Pancreas (tissue), 10 donors: Measurements from ENCODE around the gene ZHX3. TPM values are rescaled to one million over a fixed set of nuclear protein-coding genes. Genes with fewer than 3 reads are reported as not detected.
"Not testable (repeated sequence)": the region's sequence is repeated elsewhere in the genome, so short reads cannot be mapped to it uniquely, and the experiment has no call there.

ENCODE experiments used
- ATAC-seq, 4 donors: fragments of 200-7000 bp; cut with Tn5 transposase; one replicate each; pipeline versions ENCODE4 v1.8.0 to v1.9.1; 2020; ENCODE audit warnings: mild to moderate bottlenecking in 4 of 4, moderate library complexity in 4 of 4
- DNase-seq, 6 donors: peaks; one replicate each; pipeline ENCODE4 v3.0.0-alpha.2; 2020
- FAIRE-seq: peaks from 2 replicates; lab custom pipeline; 2012; peaks lifted over from hg19 to GRCh38; lab: Jason Lieb, UNC
- H3K27ac ChIP-seq, 4 donors: fragments of 200-600 bp; sonication (generic); 1 replicate in 3 of 4; 2 replicates in 1 of 4; pipeline versions ENCODE4 v1.5.0 to v1.8.0; 2020
- H3K27me3 ChIP-seq, 4 donors: fragments of 200-600 bp; one replicate each; pipeline ENCODE4 v1.8.0; 2021
- H3K36me3 ChIP-seq, 3 donors: fragments of 200-600 bp; sonication (generic) in 1 of 3; one replicate each; pipeline versions ENCODE4 v1.5.0 to v1.8.0; 2020 to 2021
- H3K4me1 ChIP-seq, 3 donors: fragments of 200-600 bp; one replicate each; pipeline ENCODE4 v1.8.0; 2021
- H3K4me3 ChIP-seq, 4 donors: fragments of 200-600 bp; sonication (generic) in 2 of 4; one replicate each; pipeline versions ENCODE4 v1.5.0 to v1.8.0; 2020 to 2021
- H3K9me3 ChIP-seq, 4 donors: fragments of 200-600 bp; one replicate each; pipeline ENCODE4 v1.8.0; 2021
- CTCF ChIP-seq, 4 donors: fragments of 200-600 bp; sonication (generic) in 3 of 4; IDR thresholded peaks; one replicate each; pipeline versions ENCODE4 v1.5.0 to v1.8.0; 2021; ENCODE audit warnings: antibody characterized with exemption in 4 of 4
- WGBS, 2 donors: extraction: QIAGEN DNeasy Blood & Tissue Kit; methylation state at CpG; one replicate each; pipeline ENCODE4 v1.1.7; 2013; 5-methylcytosine and 5-hydroxymethylcytosine counted together
- intact Hi-C, 3 donors: fragments of 100-400 bp; cut with DNase I; formaldehyde crosslinking; loops; one replicate each; pipeline versions ENCODE4 v1.11.1 to v1.14.2; 2022
- polyA plus RNA-seq, 2 donors: library from polyadenylated mRNA; stranded (reverse); fragments of 200-250 nt; gene quantifications; one replicate each; pipeline ENCODE4 v1.2.3, GENCODE V29; 2013
- total RNA-seq, 6 donors: library from RNA; stranded (reverse); fragmentation: NEBNext Ultra II Directional in 4 of 6; extraction: Animal tissue kit (Norgen Biotek cat#: 25700) in 4 of 6; gene quantifications; one replicate each; pipeline versions ENCODE4 v1.2.1 to v1.2.4, GENCODE V29; 2021 to 2023
- donor health status: healthy with polysubstance abuse.
- donor health status: DM: no; HTN: no; CAD: no; lungs with moderate emphysema.
- donor health status: DM: no; HTN: no; CAD: no.
- donor health status: control.
- donor health status: control.
- donor health status: Bipolar disorder and iron deficiency.
- donor health status: DM: yes; HTN: yes; CAD: no.
- donor health status: DM: no; HTN: no; CAD: no.
- donor health status: DM: no; HTN: no; CAD: no.
- donor health status: DM: yes; HTN: yes; CAD: no.

The ZHX3 gene
- total and polyA plus RNA-seq, 8 donors, result 7.9 to 17.3 (median 13.0) TPM

- H3K27ac ChIP-seq, result no peak overlapping the region
- peaks cover 0 to 5% (median 0%) of the 10 kb centered on the region in 3 donors for H3K4me1 ChIP-seq
- intact Hi-C loops, result no loop called here
- no peaks in the 10 kb centered on the region for H3K36me3 ChIP-seq
- no peak overlapping the region for H3K4me3 ChIP-seq
- TF ChIP-seq CTCF (IDR thresholded peaks at IDR 0.05), result no peak
- ATAC-seq (no peak), DNase-seq (no peak), FAIRE-seq (no peak)
- H3K9me3 ChIP-seq, result no peaks in the 10 kb centered on the region
- 68 to 76% methylated on average over 1 of the region's 1 CpG for WGBS, 2 donors
- H3K27me3 ChIP-seq, result no peaks in the 10 kb centered on the region
Observed at GRCh38 chr20:41242352-41242751, 75.2 kb downstream of the ZHX3 start.

- H3K27ac ChIP-seq, H3K27me3 ChIP-seq, H3K4me1 ChIP-seq, DNase-seq, H3K4me3 ChIP-seq, H3K9me3 ChIP-seq, FAIRE-seq, ATAC-seq, H3K36me3 ChIP-seq: not testable (repeated sequence)
- WGBS, 2 donors, result 100% methylated on average over 1 of the region's 3 CpGs
- intact Hi-C loops, result loop anchor here in 1 of 3 donors (10.0 kb wide), 1 partner anchor 98 kb away; no protein-coding TSS in a partner anchor
Observed at GRCh38 chr20:41237233-41237632, 80.3 kb downstream of the ZHX3 start.

- ATAC-seq, FAIRE-seq, H3K9me3 ChIP-seq, H3K4me3 ChIP-seq, H3K27ac ChIP-seq, DNase-seq, H3K27me3 ChIP-seq, H3K36me3 ChIP-seq, H3K4me1 ChIP-seq: not testable (repeated sequence)
- intact Hi-C loops, result loop anchor here in 1 of 3 donors (10.0 kb wide), 1 partner anchor 98 kb away; no protein-coding TSS in a partner anchor
- 83 to 100% methylated on average over 1 of the region's 1 CpG for WGBS, 2 donors
Observed at GRCh38 chr20:41236818-41237217, 80.7 kb downstream of the ZHX3 start.

- Histone ChIP-seq H3K27ac (no peak overlapping the region), H3K36me3 (no peaks in the 10 kb centered on the region), H3K4me1 (peaks cover 0 to 6% (median 0%) of the 10 kb centered on the region in 3 donors), H3K4me3 (no peak overlapping the region), H3K27me3 (no peaks in the 10 kb centered on the region), H3K9me3 (no peaks in the 10 kb centered on the region)
- intact Hi-C loops, result loop anchor here in 1 of 3 donors (10.0 kb wide), 1 partner anchor 100 kb away; no protein-coding TSS in a partner anchor
- WGBS, 2 donors, result 65 to 73% methylated on average over 4 of the region's 4 CpGs
- no peak for TF ChIP-seq CTCF (IDR thresholded peaks at IDR 0.05)
- FAIRE-seq (no peak), DNase-seq (no peak), ATAC-seq (no peak)
Observed at GRCh38 chr20:41234546-41234945, 83.0 kb downstream of the ZHX3 start.

GRCh38 chr20:41234041-41234440 lies 83.5 kb downstream of the ZHX3 start:
- intact Hi-C loops, result loop anchor here in 1 of 3 donors (10.0 kb wide), 1 partner anchor 101 kb away; no protein-coding TSS in a partner anchor
- Histone ChIP-seq H3K36me3 (no peaks in the 10 kb centered on the region), H3K9me3 (no peaks in the 10 kb centered on the region), H3K4me1 (peaks cover 0 to 6% (median 0%) of the 10 kb centered on the region in 3 donors), H3K27me3 (no peaks in the 10 kb centered on the region), H3K4me3 (no peak overlapping the region), H3K27ac (no peak overlapping the region)
- no peak for TF ChIP-seq CTCF (IDR thresholded peaks at IDR 0.05)
- no peak for FAIRE-seq
- no peak for DNase-seq
- ATAC-seq, result no peak
- WGBS, 2 donors, result 89 to 91% methylated on average over 3 of the region's 3 CpGs
